HG03460 (cell line): Measurements from ENCODE around the gene IPO11.
"Not testable (repeated sequence)": the region's sequence is repeated elsewhere in the genome, so short reads cannot be mapped to it uniquely, and the experiment has no call there.

Experiments used
- ATAC-seq: cut with Tn5 transposase; IDR thresholded peaks from one replicate; pipeline ENCODE4 v1.9.1; 2021; ENCODE audit not compliant: unreplicated experiment

Gene IPO11

GRCh38 chr5:62642468-62642867 is 229.9 kb downstream of the IPO11 start:
- ATAC-seq: no peak

- ATAC-seq: no peak
Measured at GRCh38 chr5:62643556-62644451, 231.2 kb downstream of the IPO11 start.

GRCh38 chr5:62645223-62645622 is 232.7 kb downstream of the IPO11 start:
- no peak for ATAC-seq

GRCh38 chr5:62647241-62647640 is 234.7 kb downstream of the IPO11 start:
- ATAC-seq: no peak

GRCh38 chr5:62649025-62649424 is 236.5 kb downstream of the IPO11 start:
- ATAC-seq: no peak

- no peak for ATAC-seq
Measured at GRCh38 chr5:62649476-62650113, 237.0 kb downstream of the IPO11 start.

GRCh38 chr5:62650197-62650596 is 237.6 kb downstream of the IPO11 start:
- ATAC-seq: no peak

- no peak for ATAC-seq
Measured at GRCh38 chr5:62652225-62652624, 239.7 kb downstream of the IPO11 start.

GRCh38 chr5:62653001-62653863 is 240.7 kb downstream of the IPO11 start:
- no peak for ATAC-seq

- no peak for ATAC-seq
Measured at GRCh38 chr5:62653864-62654575, 241.5 kb downstream of the IPO11 start.

GRCh38 chr5:62657772-62658171 is 245.2 kb downstream of the IPO11 start:
- ATAC-seq: not testable (repeated sequence)

- no peak for ATAC-seq
Measured at GRCh38 chr5:62661126-62661525, 248.6 kb downstream of the IPO11 start.

- ATAC-seq: no peak
Measured at GRCh38 chr5:62662521-62662920, 250.0 kb downstream of the IPO11 start.

- ATAC-seq: no peak
Measured at GRCh38 chr5:62671479-62671878, 258.9 kb downstream of the IPO11 start.

- not testable (repeated sequence) for ATAC-seq
Measured at GRCh38 chr5:62676596-62676995, 264.0 kb downstream of the IPO11 start.
